ENCODE data around the gene TNFAIP8. TPM values are rescaled to one million over a fixed set of nuclear protein-coding genes. Genes with fewer than 3 reads are reported as not detected.

Gene TNFAIP8
- total and polyA plus RNA-seq, 9 of the 15 experiments (the other 6 are each of a cell fraction or from before 2014, with no cell fraction given), result 29.9 to 52.2 (median 44.8) TPM

DNA sequence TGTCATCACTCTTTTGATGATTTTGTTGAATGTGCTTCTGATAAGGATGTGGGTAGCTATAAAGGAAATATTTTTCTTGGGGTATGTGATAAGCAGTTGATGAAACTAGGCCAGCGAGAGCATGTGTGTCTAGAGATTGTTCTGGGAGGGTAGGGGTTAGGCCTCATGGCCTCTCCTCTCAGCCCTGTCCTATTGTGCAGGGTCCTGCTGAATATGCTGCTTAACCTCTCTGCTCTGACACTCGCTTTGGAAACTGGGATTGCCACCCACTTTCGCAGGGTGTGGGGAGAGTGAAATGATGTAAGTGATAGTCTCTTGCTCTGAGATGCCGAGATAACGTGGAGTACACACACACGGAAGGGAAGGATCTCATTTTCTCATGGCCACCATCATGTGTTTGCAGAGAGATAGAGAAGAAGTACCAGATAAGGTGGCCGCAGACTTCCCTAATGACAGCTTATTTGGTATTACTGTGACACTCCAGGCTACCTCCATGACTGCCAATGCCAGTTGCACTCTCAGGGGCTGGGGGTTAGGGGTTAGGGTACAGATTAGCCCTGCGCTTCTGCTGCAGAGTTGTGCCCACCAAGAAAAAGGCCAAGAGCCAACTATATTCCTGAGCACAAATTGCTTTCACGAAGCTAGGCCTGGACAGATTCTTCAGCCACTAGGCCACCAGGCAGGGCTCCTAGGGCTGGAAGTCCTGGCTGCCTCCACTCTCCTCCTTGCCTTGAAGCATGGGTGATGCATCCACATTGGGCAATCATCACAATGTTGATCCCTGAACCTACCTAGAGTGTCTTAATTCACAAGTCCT, 25.2 kb upstream of the TNFAIP8 start (continued):
- TF ChIP-seq, protein P1, sequence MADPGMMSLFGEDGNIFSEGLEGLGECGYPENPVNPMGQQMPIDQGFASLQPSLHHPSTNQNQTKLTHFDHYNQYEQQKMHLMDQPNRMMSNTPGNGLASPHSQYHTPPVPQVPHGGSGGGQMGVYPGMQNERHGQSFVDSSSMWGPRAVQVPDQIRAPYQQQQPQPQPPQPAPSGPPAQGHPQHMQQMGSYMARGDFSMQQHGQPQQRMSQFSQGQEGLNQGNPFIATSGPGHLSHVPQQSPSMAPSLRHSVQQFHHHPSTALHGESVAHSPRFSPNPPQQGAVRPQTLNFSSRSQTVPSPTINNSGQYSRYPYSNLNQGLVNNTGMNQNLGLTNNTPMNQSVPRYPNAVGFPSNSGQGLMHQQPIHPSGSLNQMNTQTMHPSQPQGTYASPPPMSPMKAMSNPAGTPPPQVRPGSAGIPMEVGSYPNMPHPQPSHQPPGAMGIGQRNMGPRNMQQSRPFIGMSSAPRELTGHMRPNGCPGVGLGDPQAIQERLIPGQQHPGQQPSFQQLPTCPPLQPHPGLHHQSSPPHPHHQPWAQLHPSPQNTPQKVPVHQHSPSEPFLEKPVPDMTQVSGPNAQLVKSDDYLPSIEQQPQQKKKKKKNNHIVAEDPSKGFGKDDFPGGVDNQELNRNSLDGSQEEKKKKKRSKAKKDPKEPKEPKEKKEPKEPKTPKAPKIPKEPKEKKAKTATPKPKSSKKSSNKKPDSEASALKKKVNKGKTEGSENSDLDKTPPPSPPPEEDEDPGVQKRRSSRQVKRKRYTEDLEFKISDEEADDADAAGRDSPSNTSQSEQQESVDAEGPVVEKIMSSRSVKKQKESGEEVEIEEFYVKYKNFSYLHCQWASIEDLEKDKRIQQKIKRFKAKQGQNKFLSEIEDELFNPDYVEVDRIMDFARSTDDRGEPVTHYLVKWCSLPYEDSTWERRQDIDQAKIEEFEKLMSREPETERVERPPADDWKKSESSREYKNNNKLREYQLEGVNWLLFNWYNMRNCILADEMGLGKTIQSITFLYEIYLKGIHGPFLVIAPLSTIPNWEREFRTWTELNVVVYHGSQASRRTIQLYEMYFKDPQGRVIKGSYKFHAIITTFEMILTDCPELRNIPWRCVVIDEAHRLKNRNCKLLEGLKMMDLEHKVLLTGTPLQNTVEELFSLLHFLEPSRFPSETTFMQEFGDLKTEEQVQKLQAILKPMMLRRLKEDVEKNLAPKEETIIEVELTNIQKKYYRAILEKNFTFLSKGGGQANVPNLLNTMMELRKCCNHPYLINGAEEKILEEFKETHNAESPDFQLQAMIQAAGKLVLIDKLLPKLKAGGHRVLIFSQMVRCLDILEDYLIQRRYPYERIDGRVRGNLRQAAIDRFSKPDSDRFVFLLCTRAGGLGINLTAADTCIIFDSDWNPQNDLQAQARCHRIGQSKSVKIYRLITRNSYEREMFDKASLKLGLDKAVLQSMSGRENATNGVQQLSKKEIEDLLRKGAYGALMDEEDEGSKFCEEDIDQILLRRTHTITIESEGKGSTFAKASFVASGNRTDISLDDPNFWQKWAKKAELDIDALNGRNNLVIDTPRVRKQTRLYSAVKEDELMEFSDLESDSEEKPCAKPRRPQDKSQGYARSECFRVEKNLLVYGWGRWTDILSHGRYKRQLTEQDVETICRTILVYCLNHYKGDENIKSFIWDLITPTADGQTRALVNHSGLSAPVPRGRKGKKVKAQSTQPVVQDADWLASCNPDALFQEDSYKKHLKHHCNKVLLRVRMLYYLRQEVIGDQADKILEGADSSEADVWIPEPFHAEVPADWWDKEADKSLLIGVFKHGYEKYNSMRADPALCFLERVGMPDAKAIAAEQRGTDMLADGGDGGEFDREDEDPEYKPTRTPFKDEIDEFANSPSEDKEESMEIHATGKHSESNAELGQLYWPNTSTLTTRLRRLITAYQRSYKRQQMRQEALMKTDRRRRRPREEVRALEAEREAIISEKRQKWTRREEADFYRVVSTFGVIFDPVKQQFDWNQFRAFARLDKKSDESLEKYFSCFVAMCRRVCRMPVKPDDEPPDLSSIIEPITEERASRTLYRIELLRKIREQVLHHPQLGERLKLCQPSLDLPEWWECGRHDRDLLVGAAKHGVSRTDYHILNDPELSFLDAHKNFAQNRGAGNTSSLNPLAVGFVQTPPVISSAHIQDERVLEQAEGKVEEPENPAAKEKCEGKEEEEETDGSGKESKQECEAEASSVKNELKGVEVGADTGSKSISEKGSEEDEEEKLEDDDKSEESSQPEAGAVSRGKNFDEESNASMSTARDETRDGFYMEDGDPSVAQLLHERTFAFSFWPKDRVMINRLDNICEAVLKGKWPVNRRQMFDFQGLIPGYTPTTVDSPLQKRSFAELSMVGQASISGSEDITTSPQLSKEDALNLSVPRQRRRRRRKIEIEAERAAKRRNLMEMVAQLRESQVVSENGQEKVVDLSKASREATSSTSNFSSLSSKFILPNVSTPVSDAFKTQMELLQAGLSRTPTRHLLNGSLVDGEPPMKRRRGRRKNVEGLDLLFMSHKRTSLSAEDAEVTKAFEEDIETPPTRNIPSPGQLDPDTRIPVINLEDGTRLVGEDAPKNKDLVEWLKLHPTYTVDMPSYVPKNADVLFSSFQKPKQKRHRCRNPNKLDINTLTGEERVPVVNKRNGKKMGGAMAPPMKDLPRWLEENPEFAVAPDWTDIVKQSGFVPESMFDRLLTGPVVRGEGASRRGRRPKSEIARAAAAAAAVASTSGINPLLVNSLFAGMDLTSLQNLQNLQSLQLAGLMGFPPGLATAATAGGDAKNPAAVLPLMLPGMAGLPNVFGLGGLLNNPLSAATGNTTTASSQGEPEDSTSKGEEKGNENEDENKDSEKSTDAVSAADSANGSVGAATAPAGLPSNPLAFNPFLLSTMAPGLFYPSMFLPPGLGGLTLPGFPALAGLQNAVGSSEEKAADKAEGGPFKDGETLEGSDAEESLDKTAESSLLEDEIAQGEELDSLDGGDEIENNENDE (IDR thresholded peaks at IDR 0.05; ENCODE audit: low read depth, low read length), result no peak
- TF ChIP-seq CBFB (CRISPR knock-in tag; IDR thresholded peaks at IDR 0.05) (peak; percentile 97), MXI1 (IDR thresholded peaks at IDR 0.05; ENCODE audit: low read depth, low read length) (0 out of 2 replicates have a peak, but pooled peaks have one; percentile 43), ZNF830 (CRISPR knock-in tag; IDR thresholded peaks at IDR 0.05) (no peak), CEBPG (CRISPR knock-in tag; IDR thresholded peaks at IDR 0.05) (peak; percentile 77; the same call in 1 of the 2 replicates), CEBPG (tag; conservative IDR thresholded peaks at IDR 0.05 in 1 of 2, IDR thresholded peaks at IDR 0.05 in 1 of 2) (peak; percentile 49 to 89), NBN (IDR thresholded peaks at IDR 0.05; ENCODE audit: low read depth) (peak; percentile 96), ATF7 (IDR thresholded peaks at IDR 0.05) (peak; percentile 96)
- TF ChIP-seq, protein P2, sequence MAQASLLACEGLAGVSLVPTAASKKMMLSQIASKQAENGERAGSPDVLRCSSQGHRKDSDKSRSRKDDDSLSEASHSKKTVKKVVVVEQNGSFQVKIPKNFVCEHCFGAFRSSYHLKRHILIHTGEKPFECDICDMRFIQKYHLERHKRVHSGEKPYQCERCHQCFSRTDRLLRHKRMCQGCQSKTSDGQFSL (CRISPR knock-in tag; IDR thresholded peaks at IDR 0.05), result no peak
- TF ChIP-seq, protein P2 (tag; IDR thresholded peaks at IDR 0.05), result 0 out of 4 replicates have a peak, but pooled peaks of 1 of the 2 experiments have one; percentile 39
